Measurements from ENCODE around the gene CFAP74. TPM values are rescaled to one million over a fixed set of nuclear protein-coding genes. Genes with fewer than 3 reads are reported as not detected.

Gene CFAP74
- total and polyA plus RNA-seq, 2 of the 13 experiments (the other 11 are each of a cell fraction or from before 2014, with no cell fraction given), result 0.27 to 0.62 TPM

DNA sequence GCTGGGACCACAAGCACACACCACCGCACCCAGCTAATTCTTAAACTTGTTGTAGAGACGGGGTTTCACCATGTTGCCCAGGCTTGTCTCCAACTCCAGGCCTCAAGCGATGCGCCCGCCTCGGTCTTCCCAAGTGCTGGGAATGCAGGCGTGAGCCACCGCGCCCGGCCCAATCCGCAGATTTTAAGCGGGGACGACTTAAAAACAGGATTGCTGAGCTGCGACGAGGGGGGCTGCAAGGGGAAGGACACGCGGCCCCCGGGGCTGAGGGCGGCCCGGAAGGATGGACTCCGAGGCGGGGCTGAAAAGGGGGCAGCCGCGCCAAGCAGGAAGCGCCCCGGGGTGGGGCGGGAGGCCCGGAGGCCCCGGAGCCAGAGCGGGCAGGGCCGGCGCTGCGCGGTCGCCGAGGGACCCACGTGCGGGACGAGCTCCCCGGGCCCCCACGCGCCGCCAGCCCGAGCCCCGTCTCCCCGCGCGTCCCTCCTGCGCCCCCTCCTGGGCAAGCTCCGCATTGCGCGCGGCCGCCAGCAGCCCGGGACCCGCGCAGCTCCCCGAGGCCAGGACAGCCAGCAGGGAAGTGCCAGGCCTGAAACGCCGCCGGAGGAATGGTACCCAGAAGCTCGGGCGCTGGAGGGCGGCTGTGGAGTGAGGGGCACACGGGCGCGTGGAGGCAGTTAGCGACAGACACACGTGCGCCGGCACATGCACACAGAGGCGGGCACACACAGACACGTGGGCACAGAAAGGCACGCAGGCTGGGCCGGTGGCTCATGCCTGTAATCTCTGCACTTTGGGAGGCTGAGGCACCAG is 41.1 kb upstream of the CFAP74 start:
- peak overlapping the region; percentile 98 for H3K4me2 ChIP-seq (ENCODE audit: low read depth, low read length)
- H3K9me3 ChIP-seq (ENCODE audit: low read length), result no peaks in the 10 kb centered on the region
- BruUV-seq (replicated peaks), result no TSS peak
- H3K9ac ChIP-seq (ENCODE audit: insufficient read depth, low read depth, low read length), result 0 out of 2 replicates have a peak overlapping the region, but pooled peaks have one; percentile 13
- H3K27ac ChIP-seq (ENCODE audit: extremely low read length, insufficient read depth, low read length), result no peak overlapping the region
- no peaks in the 10 kb centered on the region for H3K36me3 ChIP-seq (replicated peaks in 1 of 2; ENCODE audit: control insufficient read depth in 1 of 2, insufficient read depth in 2 of 2, low read length in 2 of 2)
- peaks cover 7 to 31% of the 10 kb centered on the region in 2 experiments for H3K27me3 ChIP-seq (ENCODE audit: control insufficient read depth in 1 of 2, insufficient read depth in 2 of 2, low read length in 2 of 2)
- CTCF ChIA-PET (ENCODE audit: low intra/inter-chr PET ratio, low total read pairs), result interaction anchor here (0.9 to 4.0 kb wide), 3 partner anchors 84 to 135 kb away, joined by 3 to 30 read pairs (median 4); no protein-coding TSS in a partner anchor
- ATAC-seq (peak; percentile 5), DNase-seq (ENCODE audit: low spot score) (peak; percentile 33), FAIRE-seq (no peak)
- H3K4me3 ChIP-seq (replicated peaks in 1 of 3; ENCODE audit: insufficient read depth in 1 of 3, low read depth in 2 of 3, low read length in 3 of 3), result peak overlapping the region in 2 of 3 experiments; percentile 30 to 58; a peak in 3 of 6 replicates
- H3K4me1 ChIP-seq (ENCODE audit: insufficient read depth, low read length), result peaks cover 66% of the 10 kb centered on the region
- POLR2A ChIA-PET, result interaction anchor here (0.5 to 1.9 kb wide), 4 partner anchors 84 to 928 kb away, joined by 3 to 13 read pairs (median 4); no protein-coding TSS in a partner anchor
- H2AFZ ChIP-seq (ENCODE audit: low read length), result no peak overlapping the region
- intact Hi-C loops (cut with micrococcal nuclease; ENCODE audit: unreplicated experiment), result loop anchor here (5.0 kb wide), 1 partner anchor 82 kb away; no protein-coding TSS in a partner anchor
- no peaks in the 10 kb centered on the region for H3K79me2 ChIP-seq (ENCODE audit: insufficient read depth, low read length)
- H4K20me1 ChIP-seq (ENCODE audit: insufficient read depth, low read length), result no peaks in the 10 kb centered on the region
- 41% methylated on average over 20 of the region's 75 CpGs for WGBS (ENCODE audit: low lambda C conversion rate)
- in situ Hi-C loops (cut with HindIII; ENCODE audit: extremely low pct_ligation_motif_present, low pct_unique_long_range_greater_than_20kb), result loop anchor here (5.0 kb wide), 1 partner anchor 82 kb away; no protein-coding TSS in a partner anchor
- TF ChIP-seq ARNT2 (CRISPR knock-in tag; IDR thresholded peaks at IDR 0.05; ENCODE audit: low read depth), result peak; percentile 57; the same call in 1 of the 2 replicates
- peak; percentile 29; the same call in 1 of the 2 replicates for TF ChIP-seq SAP130 (CRISPR knock-in tag; IDR thresholded peaks at IDR 0.05; ENCODE audit: low read depth)
- TF ChIP-seq, protein P1, sequence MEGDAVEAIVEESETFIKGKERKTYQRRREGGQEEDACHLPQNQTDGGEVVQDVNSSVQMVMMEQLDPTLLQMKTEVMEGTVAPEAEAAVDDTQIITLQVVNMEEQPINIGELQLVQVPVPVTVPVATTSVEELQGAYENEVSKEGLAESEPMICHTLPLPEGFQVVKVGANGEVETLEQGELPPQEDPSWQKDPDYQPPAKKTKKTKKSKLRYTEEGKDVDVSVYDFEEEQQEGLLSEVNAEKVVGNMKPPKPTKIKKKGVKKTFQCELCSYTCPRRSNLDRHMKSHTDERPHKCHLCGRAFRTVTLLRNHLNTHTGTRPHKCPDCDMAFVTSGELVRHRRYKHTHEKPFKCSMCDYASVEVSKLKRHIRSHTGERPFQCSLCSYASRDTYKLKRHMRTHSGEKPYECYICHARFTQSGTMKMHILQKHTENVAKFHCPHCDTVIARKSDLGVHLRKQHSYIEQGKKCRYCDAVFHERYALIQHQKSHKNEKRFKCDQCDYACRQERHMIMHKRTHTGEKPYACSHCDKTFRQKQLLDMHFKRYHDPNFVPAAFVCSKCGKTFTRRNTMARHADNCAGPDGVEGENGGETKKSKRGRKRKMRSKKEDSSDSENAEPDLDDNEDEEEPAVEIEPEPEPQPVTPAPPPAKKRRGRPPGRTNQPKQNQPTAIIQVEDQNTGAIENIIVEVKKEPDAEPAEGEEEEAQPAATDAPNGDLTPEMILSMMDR (CRISPR knock-in tag; IDR thresholded peaks at IDR 0.05), result peak; percentile 85
- TF ChIP-seq MAZ (IDR thresholded peaks at IDR 0.05; ENCODE audit: borderline replicate concordance, low read depth, low read length), result no peak
- TF ChIP-seq MAZ (CRISPR knock-in tag; IDR thresholded peaks at IDR 0.05; ENCODE audit: low read depth), result peak; percentile 66; the same call in 1 of the 2 replicates
- TF ChIP-seq SMARCC2 (IDR thresholded peaks at IDR 0.05), result no peak
- peak; percentile 64; the same call in 1 of the 2 replicates for TF ChIP-seq ZNF616 (CRISPR knock-in tag; IDR thresholded peaks at IDR 0.05; ENCODE audit: low read depth)
- no peak for TF ChIP-seq SSRP1 (CRISPR knock-in tag; IDR thresholded peaks at IDR 0.05)
- TF ChIP-seq MED13 (CRISPR knock-in tag; IDR thresholded peaks at IDR 0.05), result no peak
- TF ChIP-seq, protein P2, sequence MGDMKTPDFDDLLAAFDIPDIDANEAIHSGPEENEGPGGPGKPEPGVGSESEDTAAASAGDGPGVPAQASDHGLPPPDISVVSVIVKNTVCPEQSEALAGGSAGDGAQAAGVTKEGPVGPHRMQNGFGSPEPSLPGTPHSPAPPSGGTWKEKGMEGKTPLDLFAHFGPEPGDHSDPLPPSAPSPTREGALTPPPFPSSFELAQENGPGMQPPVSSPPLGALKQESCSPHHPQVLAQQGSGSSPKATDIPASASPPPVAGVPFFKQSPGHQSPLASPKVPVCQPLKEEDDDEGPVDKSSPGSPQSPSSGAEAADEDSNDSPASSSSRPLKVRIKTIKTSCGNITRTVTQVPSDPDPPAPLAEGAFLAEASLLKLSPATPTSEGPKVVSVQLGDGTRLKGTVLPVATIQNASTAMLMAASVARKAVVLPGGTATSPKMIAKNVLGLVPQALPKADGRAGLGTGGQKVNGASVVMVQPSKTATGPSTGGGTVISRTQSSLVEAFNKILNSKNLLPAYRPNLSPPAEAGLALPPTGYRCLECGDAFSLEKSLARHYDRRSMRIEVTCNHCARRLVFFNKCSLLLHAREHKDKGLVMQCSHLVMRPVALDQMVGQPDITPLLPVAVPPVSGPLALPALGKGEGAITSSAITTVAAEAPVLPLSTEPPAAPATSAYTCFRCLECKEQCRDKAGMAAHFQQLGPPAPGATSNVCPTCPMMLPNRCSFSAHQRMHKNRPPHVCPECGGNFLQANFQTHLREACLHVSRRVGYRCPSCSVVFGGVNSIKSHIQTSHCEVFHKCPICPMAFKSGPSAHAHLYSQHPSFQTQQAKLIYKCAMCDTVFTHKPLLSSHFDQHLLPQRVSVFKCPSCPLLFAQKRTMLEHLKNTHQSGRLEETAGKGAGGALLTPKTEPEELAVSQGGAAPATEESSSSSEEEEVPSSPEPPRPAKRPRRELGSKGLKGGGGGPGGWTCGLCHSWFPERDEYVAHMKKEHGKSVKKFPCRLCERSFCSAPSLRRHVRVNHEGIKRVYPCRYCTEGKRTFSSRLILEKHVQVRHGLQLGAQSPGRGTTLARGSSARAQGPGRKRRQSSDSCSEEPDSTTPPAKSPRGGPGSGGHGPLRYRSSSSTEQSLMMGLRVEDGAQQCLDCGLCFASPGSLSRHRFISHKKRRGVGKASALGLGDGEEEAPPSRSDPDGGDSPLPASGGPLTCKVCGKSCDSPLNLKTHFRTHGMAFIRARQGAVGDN (CRISPR knock-in tag; IDR thresholded peaks at IDR 0.05), result peak; percentile 86
- peak; percentile 65 to 73 for TF ChIP-seq HMGXB4 (CRISPR knock-in tag; IDR thresholded peaks at IDR 0.05; ENCODE audit: borderline replicate concordance in 1 of 2, low read depth in 1 of 2)
- no peak for TF ChIP-seq ATF1 (CRISPR knock-in tag; IDR thresholded peaks at IDR 0.05)
- TF ChIP-seq PHB2 (IDR thresholded peaks at IDR 0.05; ENCODE audit: partially characterized antibody), result no peak
- TF ChIP-seq PHF21A (CRISPR knock-in tag; IDR thresholded peaks at IDR 0.05), result 0 out of 2 replicates have a peak, but pooled peaks have one; percentile 27

Measured in HepG2 (cell line).